Stimulated activated CD4-positive, alpha-beta T cell treated with anti-CD3 and anti-CD28 coated beads, Interleukin-1b, Interleukin-23, amount 100 ng/mL, for 4 hours (primary cell): ENCODE data around the gene GCLM.
A peak's percentile ranks its signal among the peaks of the same experiment; 100 is the strongest.
"Not testable (repeated sequence)": the region's sequence is repeated elsewhere in the genome, so short reads cannot be mapped to it uniquely, and the experiment has no call there.

Experiments used
- DNase-seq, 2 donors: peaks; one replicate each; pipeline ENCODE4 v3.0.0-alpha.2; 2020; ENCODE audit warnings: low read depth in 2 of 2

The GCLM gene

GRCh38 chr1:93909146-93910050 lies at the start of gene GCLM:
Gene GCLM (minus strand): TSS chr1:93909430. CDS start chr1:93909163, 267 bp downstream.
- peak; percentile 87 to 91 for DNase-seq

GRCh38 chr1:93958726-93959100 lies 49.5 kb upstream of the GCLM start:
- no peak for DNase-seq

GRCh38 chr1:93958032-93958725 lies 48.9 kb upstream of the GCLM start:
- no peak for DNase-seq

DNA sequence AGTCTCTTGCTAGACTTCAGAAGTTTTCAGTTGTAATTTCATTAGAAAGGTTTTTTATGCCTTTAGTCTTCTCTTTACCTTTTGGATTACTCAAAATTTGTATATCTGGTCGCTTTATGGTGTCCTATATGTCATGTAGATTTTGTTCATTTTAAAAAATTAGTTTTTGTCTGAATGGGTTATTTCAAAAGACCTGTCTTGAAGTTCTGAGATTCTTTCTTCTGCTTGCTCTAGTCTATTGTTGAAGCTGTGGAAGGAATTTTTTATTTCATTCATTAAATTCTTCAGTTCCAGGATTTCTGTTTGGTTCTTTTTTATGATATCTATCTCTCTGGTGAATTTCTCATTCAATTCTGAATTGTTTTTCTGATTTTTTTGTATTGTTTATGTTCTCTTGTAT lies 46.5 kb upstream of the GCLM start:
- no peak for DNase-seq

GRCh38 chr1:93947002-93947686 lies 37.9 kb upstream of the GCLM start:
- DNase-seq = not testable (repeated sequence)

GRCh38 chr1:93938461-93939145 lies 29.4 kb upstream of the GCLM start:
- no peak for DNase-seq

DNA sequence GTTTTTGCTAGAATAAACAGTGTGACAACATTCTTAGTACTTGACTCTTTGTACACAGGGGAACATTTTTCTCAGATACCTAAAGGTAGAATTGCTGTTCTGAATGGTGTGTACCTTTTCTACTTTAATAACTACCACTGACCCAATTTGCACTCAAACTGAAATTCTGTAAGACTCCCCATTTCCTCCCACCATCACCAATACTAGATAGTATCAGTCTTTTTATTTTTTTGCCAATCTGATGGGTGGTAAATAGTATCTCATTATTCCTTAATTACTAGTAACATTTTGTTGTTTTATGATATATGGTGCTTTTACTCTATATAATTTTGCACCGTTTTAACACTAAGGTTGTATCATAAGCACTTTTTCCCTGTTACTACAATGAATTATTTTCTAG lies 28.8 kb upstream of the GCLM start:
- no peak for DNase-seq

GRCh38 chr1:93925206-93925605 lies 16.0 kb upstream of the GCLM start:
- no peak for DNase-seq

DNA sequence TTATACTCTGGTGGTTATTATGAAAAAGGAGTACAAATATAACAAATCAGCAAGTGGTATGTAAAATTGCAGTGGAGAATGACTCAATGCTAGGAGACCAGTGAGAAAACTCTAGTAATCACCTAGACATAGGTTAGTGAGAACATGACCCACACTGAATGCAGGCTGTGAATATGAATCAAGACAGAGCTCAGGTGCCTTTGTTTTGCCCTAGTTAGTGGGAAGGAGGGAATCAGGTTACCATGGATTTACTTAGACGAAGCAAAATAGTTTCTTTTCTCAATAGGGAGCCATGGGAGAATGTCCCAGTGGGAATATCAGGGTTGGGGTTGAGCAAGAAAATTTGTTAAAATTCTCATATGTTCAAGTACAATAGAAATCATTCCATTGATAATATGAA lies 10.6 kb upstream of the GCLM start:
- DNase-seq = no peak

- DNase-seq = no peak
Observed at GRCh38 chr1:93917302-93917701, 8.1 kb upstream of the GCLM start.

GRCh38 chr1:93910880-93911279 lies 1.6 kb upstream of the GCLM start:
- DNase-seq = not testable (repeated sequence)

GRCh38 chr1:93910305-93910704 lies 1.1 kb upstream of the GCLM start:
- no peak for DNase-seq

GRCh38 chr1:93908394-93909145 lies 660 bp downstream of the GCLM start:
- peak; percentile 21 to 33 for DNase-seq

GRCh38 chr1:93907718-93908117 lies 1.5 kb downstream of the GCLM start:
- DNase-seq = no peak

DNA sequence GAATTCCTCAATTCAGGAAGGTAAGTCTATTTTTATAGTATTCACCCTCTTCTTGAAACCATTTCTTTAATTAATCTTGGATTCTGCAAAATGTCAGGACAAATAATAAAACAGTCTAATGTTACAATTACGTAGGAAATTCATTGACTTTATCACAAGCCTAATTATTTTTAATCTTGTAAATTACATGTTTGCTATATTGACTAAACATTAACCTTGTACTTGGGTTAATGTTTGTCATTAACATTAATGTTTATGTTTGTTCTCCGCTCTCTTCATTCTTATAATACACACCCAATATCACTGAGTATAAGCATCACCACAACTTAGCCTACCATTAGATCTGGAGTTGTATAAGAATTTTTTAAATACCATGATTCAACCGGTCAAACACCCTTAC lies 2.8 kb downstream of the GCLM start:
- DNase-seq = no peak

- no peak for DNase-seq
Observed at GRCh38 chr1:93905734-93906133, 3.5 kb downstream of the GCLM start.

DNA sequence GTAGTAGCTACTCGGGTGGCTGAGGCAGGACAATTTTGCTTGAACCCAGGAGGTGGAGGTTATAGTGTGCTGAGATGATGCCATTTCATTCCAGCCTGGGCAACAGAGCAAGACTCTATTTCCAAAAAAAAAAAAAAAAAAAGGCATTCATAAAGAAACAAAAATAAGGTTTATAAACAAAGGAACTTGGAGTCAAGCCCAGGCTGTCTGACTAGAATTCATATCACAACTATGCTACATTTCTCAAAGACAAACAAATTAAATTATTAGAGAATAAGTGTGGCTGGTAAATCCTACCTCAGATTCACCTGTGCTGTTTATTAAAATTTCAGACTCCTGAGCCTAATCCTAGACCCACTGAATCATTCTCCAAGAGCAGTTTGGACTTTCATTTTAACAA lies 4.2 kb downstream of the GCLM start:
- no peak for DNase-seq

DNA sequence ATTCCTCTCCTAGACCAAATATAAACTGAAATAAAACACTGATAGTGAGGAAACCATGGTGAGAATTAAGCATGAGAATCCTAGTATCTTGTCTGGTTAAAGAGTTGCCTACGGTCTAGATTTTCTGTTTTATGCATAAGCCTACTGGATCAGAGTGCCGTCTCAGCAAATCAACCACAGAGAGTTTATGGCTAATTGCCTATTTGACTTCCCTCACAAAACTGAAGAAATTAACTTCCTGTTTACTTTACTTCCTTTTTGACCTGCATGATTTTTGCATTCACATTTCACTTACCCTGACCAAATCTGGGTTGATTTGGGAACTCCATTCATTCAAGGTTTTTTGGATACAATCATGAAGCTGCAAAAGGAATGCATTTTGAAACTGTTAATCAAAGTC lies 5.0 kb downstream of the GCLM start:
- no peak for DNase-seq

- no peak for DNase-seq
Observed at GRCh38 chr1:93900723-93901504, 8.3 kb downstream of the GCLM start.

- no peak for DNase-seq
Observed at GRCh38 chr1:93899543-93900207, 9.6 kb downstream of the GCLM start.
